H1 (cell line): ENCODE measurements around the gene PRSS8. TPM values are rescaled to one million over a fixed set of nuclear protein-coding genes. Genes with fewer than 3 reads are reported as not detected.

Source experiments
- ATF3 ChIP-seq: IDR thresholded peaks from 2 replicates; pipeline ENCODE4 v1.6.1; 2011; ENCODE audit warnings: low read depth, mild to moderate bottlenecking, low read length; ENCODE audit not compliant: insufficient read depth
- CEBPB ChIP-seq: IDR thresholded peaks from 2 replicates; pipeline ENCODE4 v1.6.1; 2012; ENCODE audit warnings: low read depth, low read length
- E2F6 ChIP-seq: IDR thresholded peaks from 2 replicates; pipeline ENCODE4 v1.6.1; 2012; ENCODE audit warnings: inconsistent platforms
- HDAC2 ChIP-seq, 2 experiments: fragments of 300-600 bp in 1 of 2; sonication (generic) in 1 of 2; IDR thresholded peaks; 2 replicates each; pipeline ENCODE4 v1.6.1; 2011 to 2012; ENCODE audit warnings: low read depth in 2 of 2, low read length in 2 of 2, mild to moderate bottlenecking in 2 of 2, moderate library complexity in 2 of 2, borderline replicate concordance in 1 of 2, inconsistent platforms in 1 of 2
- HDAC6 ChIP-seq: IDR thresholded peaks from one replicate; pipeline ENCODE4 v1.7.1; 2012; ENCODE audit warnings: low read depth, mild to moderate bottlenecking, inconsistent platforms, low read length, moderate library complexity
- MAFK ChIP-seq: IDR thresholded peaks from 2 replicates; pipeline ENCODE4 v1.6.1; 2012; ENCODE audit warnings: low read depth, mild to moderate bottlenecking, improper control_type of control experiment, low read length
- MAX ChIP-seq: IDR thresholded peaks from 2 replicates; pipeline ENCODE4 v1.6.1; 2012; ENCODE audit warnings: inconsistent platforms
- NRF1 ChIP-seq: IDR thresholded peaks from 2 replicates; pipeline ENCODE4 v1.6.1; 2011; ENCODE audit warnings: mild to moderate bottlenecking, low read depth, low read length, improper control_type of control experiment
- POLR2A ChIP-seq, 2 experiments: IDR thresholded peaks; 1 replicate in 1 of 2; 2 replicates in 1 of 2; pipeline ENCODE4 v1.6.1; 2011; ENCODE audit warnings: low read depth in 2 of 2, low read length in 2 of 2, mild to moderate bottlenecking in 2 of 2; ENCODE audit errors: control extremely low read depth in 1 of 2
- RBBP5 ChIP-seq: IDR thresholded peaks from 2 replicates; pipeline ENCODE4 v1.7.1; 2012; ENCODE audit warnings: low read depth, mild to moderate bottlenecking, inconsistent platforms, low read length, moderate library complexity, borderline replicate concordance
- RFX5 ChIP-seq: IDR thresholded peaks from 2 replicates; pipeline ENCODE4 v1.6.1; 2011; ENCODE audit warnings: low read depth, low read length, improper control_type of control experiment, borderline replicate concordance
- SIN3A ChIP-seq, 2 experiments: IDR thresholded peaks in 1 of 2; conservative IDR thresholded peaks in 1 of 2; 2 replicates each; pipeline ENCODE4 v1.6.1; 2011 to 2012; ENCODE audit warnings: low read length in 2 of 2, improper control_type of control experiment in 1 of 2, low read depth in 1 of 2, mild to moderate bottlenecking in 1 of 2
- SIRT6 ChIP-seq: IDR thresholded peaks from one replicate; pipeline ENCODE4 v1.7.1; 2012; ENCODE audit warnings: low read length, inconsistent platforms
- TAF1 ChIP-seq: IDR thresholded peaks from 2 replicates; pipeline ENCODE4 v1.6.1; 2011; ENCODE audit warnings: mild to moderate bottlenecking, low read depth, low read length
- TEAD4 ChIP-seq: IDR thresholded peaks from 2 replicates; pipeline ENCODE4 v1.6.1; 2012; ENCODE audit warnings: low read depth, low read length, inconsistent platforms, mixed read lengths
- polyA plus RNA-seq, 7 experiments: library from polyadenylated mRNA; depleted of rRNA in 3 of 7; stranded (reverse) in 5 of 7; unstranded in 2 of 7; fragments of >200 nt in 5 of 7; fragments of 200-250 nt in 2 of 7; gene quantifications; 1 replicate in 5 of 7; 2 replicates in 1 of 7; 4 replicates in 1 of 7; pipeline versions ENCODE4 v1.2.1 to v1.2.3, GENCODE V29; 2011 to 2013; ENCODE audit warnings: missing spikeins in 2 of 7, mixed read lengths in 2 of 7
- total RNA-seq: library from RNA; stranded (reverse); fragmentation: NEBNext Ultra II Directional; extraction: Animal tissue kit (Norgen Biotek cat#: 25700); gene quantifications from 2 replicates; pipeline ENCODE4 v1.2.1, GENCODE V29; 2021

The PRSS8 gene
- total and polyA plus RNA-seq, 2 of the 8 experiments (the other 6 are each of a cell fraction or from before 2014, with no cell fraction given): 87.7 to 273 TPM

GRCh38 chr16:31148281-31148728 lies 12.8 kb upstream of the PRSS8 start (continued):
- TF ChIP-seq ATF3 (no peak), TEAD4 (no peak), HDAC2 (IDR thresholded peaks at IDR 0.05; ENCODE audit: borderline replicate concordance in 1 of 2, low read depth in 2 of 2, low read length in 2 of 2) (peak in 1 of 2 experiments; percentile 52; a peak in 1 of 4 replicates), CEBPB (no peak), POLR2A (IDR thresholded peaks at IDR 0.05; ENCODE audit: control extremely low read depth in 1 of 2, low read depth in 2 of 2, low read length in 2 of 2) (no peak), RBBP5 (0 out of 2 replicates have a peak, but pooled peaks have one; percentile 40), MAFK (no peak), SIN3A (conservative IDR thresholded peaks at IDR 0.05 in 1 of 2, IDR thresholded peaks at IDR 0.05 in 1 of 2; ENCODE audit: low read depth in 1 of 2, low read length in 2 of 2) (no peak; a peak in 1 of 4 replicates), TAF1 (no peak), RFX5 (no peak), MAX (peak; percentile 54; the same call in 1 of the 2 replicates), HDAC6 (no peak), E2F6 (no peak), NRF1 (no peak), SIRT6 (no peak)
